Muscle of arm (tissue), 12 donors: Measurements from ENCODE around the gene ETS1. TPM values are rescaled to one million over a fixed set of nuclear protein-coding genes. Genes with fewer than 3 reads are reported as not detected.
"Not testable (repeated sequence)": the region's sequence is repeated elsewhere in the genome, so short reads cannot be mapped to it uniquely, and the experiment has no call there.

ENCODE experiments used
- DNase-seq: peaks from one replicate; pipeline ENCODE4 v3.0.0-alpha.2; 2013
- polyA plus RNA-seq, 12 donors: library from polyadenylated mRNA; unstranded; fragments of 120-200 nt; gene quantifications; one replicate each; pipeline ENCODE4 v1.2.1, GENCODE V29; 2013; ENCODE audit not compliant: insufficient read length in 12 of 12

Gene ETS1
- polyA plus RNA-seq, 12 donors: 51.1 to 122 (median 63.2) TPM

GRCh38 chr11:128467610-128468041, 119.7 kb downstream of the ETS1 start:
- no peak for DNase-seq

- no peak for DNase-seq
Measured at GRCh38 chr11:128467041-128467440, 120.3 kb downstream of the ETS1 start.

GRCh38 chr11:128465946-128466705, 121.2 kb downstream of the ETS1 start:
- no peak for DNase-seq

- no peak for DNase-seq
Measured at GRCh38 chr11:128465531-128465930, 121.8 kb downstream of the ETS1 start.

- no peak for DNase-seq
Measured at GRCh38 chr11:128464878-128465450, 122.4 kb downstream of the ETS1 start.

GRCh38 chr11:128463979-128464378, 123.4 kb downstream of the ETS1 start:
- no peak for DNase-seq

- no peak for DNase-seq
Measured at GRCh38 chr11:128463371-128463829, 124.0 kb downstream of the ETS1 start.

GRCh38 chr11:128462922-128463321, 124.4 kb downstream of the ETS1 start:
- no peak for DNase-seq

GRCh38 chr11:128462189-128462588, 125.2 kb downstream of the ETS1 start:
- DNase-seq: no peak

GRCh38 chr11:128458321-128458720, 129.0 kb downstream of the ETS1 start:
- no peak for DNase-seq

GRCh38 chr11:128457874-128458273, 129.5 kb downstream of the ETS1 start:
- DNase-seq: no peak

- DNase-seq: no peak
Measured at GRCh38 chr11:128456566-128457268, 130.6 kb downstream of the ETS1 start.

- DNase-seq: no peak
Measured at GRCh38 chr11:128455766-128456165, 131.6 kb downstream of the ETS1 start.

GRCh38 chr11:128453444-128454336, 133.7 kb downstream of the ETS1 start:
- DNase-seq: peak; percentile 58

GRCh38 chr11:128451652-128452470, 135.5 kb downstream of the ETS1 start:
- DNase-seq: peak; percentile 54

GRCh38 chr11:128450882-128451651, 136.3 kb downstream of the ETS1 start:
- no peak for DNase-seq

- DNase-seq: not testable (repeated sequence)
Measured at GRCh38 chr11:128450425-128450824, 136.9 kb downstream of the ETS1 start.

- no peak for DNase-seq
Measured at GRCh38 chr11:128448981-128449713, 138.2 kb downstream of the ETS1 start.

- no peak for DNase-seq
Measured at GRCh38 chr11:128448200-128448886, 139.0 kb downstream of the ETS1 start.
